GM12865 (cell line): ENCODE measurements around the gene COMMD7.

Experiments used
- DNase-seq: peaks from one replicate; pipeline ENCODE4 v3.0.0; 2010; ENCODE audit warnings: low read depth
- H3K4me3 ChIP-seq: 2 replicates; pipeline ENCODE4 v1.5.1; 2011; ENCODE audit warnings: mild to moderate bottlenecking, low read depth, low read length, control low read depth
- TF ChIP-seq, protein P1 (sequence below): IDR thresholded peaks from 2 replicates; pipeline ENCODE4 v1.5.1; 2011; ENCODE audit warnings: low read length, control low read depth, low read depth, inconsistent platforms; ENCODE audit not compliant: insufficient read depth; ENCODE audit errors: missing control alignments

COMMD7 gene

GRCh38 chr20:32786059-32786760 is 42.9 kb upstream of the COMMD7 start:
- TF ChIP-seq, protein P1, sequence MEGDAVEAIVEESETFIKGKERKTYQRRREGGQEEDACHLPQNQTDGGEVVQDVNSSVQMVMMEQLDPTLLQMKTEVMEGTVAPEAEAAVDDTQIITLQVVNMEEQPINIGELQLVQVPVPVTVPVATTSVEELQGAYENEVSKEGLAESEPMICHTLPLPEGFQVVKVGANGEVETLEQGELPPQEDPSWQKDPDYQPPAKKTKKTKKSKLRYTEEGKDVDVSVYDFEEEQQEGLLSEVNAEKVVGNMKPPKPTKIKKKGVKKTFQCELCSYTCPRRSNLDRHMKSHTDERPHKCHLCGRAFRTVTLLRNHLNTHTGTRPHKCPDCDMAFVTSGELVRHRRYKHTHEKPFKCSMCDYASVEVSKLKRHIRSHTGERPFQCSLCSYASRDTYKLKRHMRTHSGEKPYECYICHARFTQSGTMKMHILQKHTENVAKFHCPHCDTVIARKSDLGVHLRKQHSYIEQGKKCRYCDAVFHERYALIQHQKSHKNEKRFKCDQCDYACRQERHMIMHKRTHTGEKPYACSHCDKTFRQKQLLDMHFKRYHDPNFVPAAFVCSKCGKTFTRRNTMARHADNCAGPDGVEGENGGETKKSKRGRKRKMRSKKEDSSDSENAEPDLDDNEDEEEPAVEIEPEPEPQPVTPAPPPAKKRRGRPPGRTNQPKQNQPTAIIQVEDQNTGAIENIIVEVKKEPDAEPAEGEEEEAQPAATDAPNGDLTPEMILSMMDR = no peak
- no peak overlapping the region for H3K4me3 ChIP-seq
- no peak for DNase-seq

DNA sequence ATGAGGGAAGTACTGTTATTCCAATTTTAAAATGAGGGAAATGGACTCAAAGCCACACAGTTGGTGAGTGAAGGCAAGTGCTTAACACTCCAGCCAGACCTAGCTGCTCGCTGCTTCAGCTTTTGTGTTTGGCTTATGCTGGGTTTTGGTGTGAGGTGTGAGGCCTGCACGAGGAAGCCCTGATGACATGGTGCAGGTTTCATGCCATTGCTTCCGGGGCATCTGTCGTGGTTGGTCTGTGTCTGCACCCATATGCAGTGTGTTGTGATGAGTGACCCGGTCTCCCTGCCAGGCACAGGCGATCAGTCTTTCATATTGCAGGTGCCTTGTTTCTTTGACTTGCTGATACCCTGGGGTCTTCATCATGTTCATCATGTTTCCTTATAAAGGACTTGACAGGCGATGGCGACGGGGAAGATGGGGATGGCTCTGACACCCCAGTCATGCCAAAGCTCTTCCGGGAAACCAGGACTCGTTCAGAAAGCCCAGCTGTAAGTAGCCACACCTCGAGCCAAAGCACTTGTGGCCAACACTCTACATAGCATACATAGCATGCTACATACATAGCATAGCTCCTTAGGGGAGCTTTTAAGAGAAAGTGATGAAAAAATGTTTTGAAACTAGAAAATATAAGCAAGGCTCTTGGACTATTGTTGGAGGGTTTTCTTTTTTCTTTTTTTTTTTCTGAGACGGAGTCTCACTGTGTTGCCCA is 41.3 kb upstream of the COMMD7 start:
- DNase-seq = no peak
- no peak overlapping the region for H3K4me3 ChIP-seq
- TF ChIP-seq, protein P1 = no peak

DNA sequence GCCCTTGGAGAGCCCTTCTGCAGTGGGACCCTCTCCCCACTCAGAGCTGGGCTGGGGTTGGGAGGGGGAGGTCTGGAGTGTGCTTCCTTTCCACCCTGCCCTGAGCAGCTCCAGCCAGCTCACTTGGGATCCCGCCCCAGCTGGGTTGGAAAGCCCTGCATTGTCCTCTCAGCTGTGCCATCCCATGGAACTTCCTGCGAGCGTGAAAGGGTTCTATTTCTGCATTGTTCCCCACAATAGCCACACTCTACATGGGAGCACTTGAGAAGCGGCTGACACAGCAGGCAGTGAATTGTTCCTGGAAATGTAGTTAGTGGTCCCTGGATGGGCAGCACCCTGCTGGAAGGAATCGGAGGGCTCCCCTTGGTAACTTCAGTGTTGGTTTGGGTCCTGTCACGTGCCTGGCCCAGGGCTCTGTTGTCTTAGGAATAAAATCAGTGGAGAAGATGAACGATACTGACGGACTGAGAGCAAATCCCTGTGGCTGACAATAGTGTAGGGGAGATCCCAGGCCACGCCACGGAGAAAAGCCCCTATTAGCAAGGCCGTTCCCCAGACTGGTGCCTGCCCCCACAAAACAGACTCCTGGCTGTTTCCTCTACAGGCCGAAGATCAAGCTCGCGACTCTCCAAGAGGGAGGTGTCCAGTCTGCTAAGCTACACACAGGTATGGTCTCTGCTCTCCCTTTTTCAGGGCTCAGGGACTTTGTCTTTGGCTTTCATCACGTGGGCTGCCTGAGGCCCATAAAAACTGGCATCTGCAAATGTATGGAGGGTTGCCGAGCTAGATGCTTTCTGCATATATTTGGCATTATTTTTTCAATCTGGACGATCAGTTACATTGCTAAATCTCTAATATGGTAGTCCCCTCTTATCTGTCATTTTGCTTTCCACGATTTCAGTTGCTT is 37.7 kb upstream of the COMMD7 start:
- TF ChIP-seq, protein P1 = no peak
- no peak for DNase-seq
- no peak overlapping the region for H3K4me3 ChIP-seq

DNA sequence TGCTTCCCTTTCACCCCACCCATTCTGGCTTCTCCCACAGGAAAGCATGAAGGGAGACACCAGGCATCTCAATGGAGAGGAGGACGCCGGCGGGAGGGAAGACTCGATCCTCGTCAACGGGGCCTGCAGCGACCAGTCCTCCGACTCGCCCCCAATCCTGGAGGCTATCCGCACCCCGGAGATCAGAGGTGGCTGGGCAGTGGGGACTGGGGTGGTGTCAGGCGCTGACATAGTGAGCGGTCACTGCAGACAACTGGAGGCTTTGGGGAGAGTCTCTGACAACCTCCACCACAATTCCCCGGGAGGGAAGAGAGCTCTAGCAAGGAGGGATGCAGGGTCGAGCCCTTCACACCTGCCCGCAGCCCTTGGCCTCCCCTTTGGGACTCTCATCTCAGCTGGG is 37.0 kb upstream of the COMMD7 start:
- DNase-seq = no peak
- TF ChIP-seq, protein P1 = no peak
- H3K4me3 ChIP-seq = no peak overlapping the region

GRCh38 chr20:32779500-32780211 is 36.4 kb upstream of the COMMD7 start:
- H3K4me3 ChIP-seq = no peak overlapping the region
- no peak for DNase-seq
- TF ChIP-seq, protein P1 = no peak

DNA sequence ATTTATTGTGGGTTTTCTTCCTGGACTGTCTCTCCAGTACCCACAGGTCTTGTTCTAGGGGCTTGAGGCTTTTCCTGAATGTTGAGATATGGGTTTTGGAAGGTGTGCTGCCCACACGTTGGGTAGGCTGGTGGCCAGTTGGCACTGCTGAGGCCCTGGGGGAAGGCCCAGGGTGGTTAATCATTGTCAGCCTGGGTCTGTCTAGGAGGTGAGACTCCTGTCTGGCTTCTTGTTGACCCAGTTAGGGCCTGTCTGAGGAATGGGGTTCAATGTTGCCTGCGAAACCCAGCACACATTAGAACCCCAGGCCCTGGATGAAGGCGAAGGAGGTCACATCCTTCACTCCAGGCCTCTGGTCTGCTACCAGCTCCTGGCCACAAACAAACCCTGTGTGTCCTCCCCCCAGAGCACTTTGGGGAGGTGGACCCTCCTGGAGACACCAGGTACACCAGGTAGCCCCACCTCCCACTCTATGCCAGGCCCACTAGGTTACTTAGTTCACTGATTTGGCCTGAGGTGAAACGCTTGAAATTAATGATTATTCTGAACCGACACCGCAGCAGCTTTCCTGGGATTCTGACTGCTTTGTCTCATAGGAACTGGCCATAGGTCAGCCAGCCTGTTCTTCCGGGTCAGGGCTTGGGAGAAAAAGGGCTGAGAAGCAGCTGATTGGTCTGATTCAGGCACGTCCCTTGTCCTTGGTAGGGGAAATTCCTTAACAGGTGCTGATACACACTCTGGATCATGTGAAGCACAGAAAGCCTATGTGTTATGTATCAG is 34.1 kb upstream of the COMMD7 start:
- no peak overlapping the region for H3K4me3 ChIP-seq
- DNase-seq = no peak
- TF ChIP-seq, protein P1 = no peak
